Activated CD8-positive, alpha-beta memory T cell treated with anti-CD3 and anti-CD28 coated beads, Interleukin-2, amount 50 U/mL, for 24 hours (primary cell): ENCODE data around the gene LOXL1.

Source experiments
- DNase-seq: peaks from one replicate; pipeline ENCODE4 v3.0.0-alpha.2; 2020; ENCODE audit errors: extremely low read depth

The LOXL1 gene

DNA sequence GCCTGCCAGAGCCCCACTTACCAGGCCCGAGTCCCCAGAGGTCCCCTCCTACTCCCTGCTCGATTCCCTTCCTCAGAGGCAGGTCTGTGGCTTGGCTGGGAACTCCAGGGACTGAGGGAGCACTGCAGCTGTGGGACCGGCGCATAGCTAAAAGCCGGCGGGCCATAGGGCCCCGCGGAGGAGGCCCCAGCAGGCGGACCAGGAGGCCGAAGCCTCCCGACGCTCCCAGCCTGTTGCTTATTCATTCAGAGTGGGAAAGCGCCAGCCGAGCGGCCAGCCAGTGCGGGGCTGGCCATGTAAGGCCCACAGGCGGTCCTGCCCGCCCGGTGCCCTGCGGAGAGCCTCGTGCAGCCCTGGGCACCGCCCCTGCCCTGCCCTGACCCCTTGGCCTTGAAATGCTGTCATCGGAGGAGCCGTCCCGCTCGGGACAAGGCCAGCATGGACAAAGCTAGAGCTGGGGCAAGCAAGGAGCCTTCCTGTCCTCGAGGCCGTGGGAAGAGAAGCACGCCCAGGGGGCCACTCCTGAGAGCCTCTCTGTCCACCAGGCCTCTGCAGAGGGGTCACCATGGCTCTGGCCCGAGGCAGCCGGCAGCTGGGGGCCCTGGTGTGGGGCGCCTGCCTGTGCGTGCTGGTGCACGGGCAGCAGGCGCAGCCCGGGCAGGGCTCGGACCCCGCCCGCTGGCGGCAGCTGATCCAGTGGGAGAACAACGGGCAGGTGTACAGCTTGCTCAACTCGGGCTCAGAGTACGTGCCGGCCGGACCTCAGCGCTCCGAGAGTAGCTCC is at the start of gene LOXL1:
Gene LOXL1 (plus strand): TSS at position 244 of the 784 bp plus-strand sequence. CDS start 322 bp downstream, at position 566.
- DNase-seq = no peak

GRCh38 chr15:73879426-73879825 is 46.8 kb upstream of the LOXL1 start:
- no peak for DNase-seq

DNA sequence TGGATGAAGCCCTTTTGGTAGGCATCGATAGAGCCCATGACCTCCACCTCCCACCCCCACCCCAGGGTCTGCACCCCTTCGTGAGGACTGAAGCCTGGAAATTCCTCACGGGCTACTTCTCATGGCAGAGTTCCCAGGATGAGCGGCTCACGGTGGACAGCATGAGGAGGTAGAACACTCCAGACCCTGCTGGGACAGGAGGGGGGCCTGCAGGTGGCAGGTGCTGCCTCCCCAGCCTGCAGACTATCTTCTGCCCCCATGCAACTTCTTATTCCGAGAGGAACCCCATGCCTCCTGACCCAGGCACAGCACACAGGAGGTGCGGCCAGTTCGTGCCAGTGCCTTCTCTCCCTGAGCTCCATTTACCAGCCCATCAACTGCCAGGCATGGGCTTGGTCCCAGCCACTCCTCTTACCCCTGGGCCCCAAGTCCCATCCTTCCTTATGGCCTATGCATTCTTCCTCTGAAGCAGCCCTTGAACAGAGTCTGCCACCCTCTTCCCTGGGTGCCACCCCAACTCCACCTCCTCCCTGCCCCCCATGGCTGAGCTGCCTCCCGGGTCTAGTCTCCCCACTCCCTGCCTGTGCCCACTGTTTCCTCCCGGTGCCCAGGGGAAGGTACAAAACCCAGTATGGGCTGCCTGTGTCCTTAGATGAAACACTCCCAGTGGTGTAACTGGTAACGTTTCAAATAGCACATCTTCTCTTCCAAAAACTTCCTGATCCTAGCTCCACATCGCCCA is 44.5 kb upstream of the LOXL1 start:
- no peak for DNase-seq

DNA sequence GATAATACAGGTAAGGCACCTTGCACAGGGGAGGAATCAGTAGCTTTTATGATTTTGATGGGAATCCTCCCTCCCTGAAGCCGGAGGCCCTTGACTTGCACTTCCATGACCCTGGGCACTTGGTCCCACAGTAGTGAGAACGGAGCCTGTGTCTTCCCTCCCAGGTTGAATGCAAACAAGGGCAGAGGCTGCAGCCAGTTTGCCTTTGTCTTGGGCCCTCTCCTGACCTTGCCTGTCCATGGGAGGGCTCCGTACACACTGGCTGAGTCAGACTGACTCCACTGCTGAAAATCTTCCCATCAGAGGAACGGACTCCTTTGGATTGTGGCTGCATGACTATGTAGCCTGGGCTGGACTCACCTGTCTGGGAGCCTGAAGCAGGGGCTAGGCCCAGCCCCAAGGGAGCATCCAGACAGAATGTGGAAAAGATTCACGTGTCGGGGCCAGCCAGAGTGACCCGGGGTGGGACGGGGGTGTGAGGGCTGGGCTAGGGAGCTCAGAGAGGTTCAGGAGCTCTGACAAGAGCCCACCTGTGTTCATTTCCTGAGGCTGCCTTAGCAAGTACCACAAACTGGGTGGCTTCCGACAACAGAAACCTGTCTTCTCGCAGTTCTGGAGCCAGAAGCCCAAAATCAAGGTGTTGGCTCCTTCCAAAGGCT is 43.4 kb upstream of the LOXL1 start:
- DNase-seq = no peak

DNA sequence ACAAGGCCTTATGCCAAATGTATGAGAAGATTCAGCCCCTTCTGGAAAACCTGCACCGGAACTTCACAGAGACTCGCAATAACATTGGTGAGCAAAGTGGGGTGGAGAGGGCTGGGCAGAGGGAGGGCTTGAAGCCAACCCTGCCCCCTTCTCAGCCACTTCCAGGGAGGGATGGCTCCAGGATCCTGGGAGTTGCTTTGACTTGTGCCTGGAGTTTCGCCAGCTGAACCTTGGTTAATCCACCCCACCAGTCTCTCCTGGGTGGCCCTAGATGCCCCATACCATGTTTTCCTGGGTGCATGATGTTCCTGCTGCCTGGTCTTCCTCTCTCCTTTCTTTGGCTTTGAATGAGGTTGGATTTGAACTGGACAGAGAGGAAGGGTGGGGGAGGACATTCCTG is 42.1 kb upstream of the LOXL1 start:
- no peak for DNase-seq

DNA sequence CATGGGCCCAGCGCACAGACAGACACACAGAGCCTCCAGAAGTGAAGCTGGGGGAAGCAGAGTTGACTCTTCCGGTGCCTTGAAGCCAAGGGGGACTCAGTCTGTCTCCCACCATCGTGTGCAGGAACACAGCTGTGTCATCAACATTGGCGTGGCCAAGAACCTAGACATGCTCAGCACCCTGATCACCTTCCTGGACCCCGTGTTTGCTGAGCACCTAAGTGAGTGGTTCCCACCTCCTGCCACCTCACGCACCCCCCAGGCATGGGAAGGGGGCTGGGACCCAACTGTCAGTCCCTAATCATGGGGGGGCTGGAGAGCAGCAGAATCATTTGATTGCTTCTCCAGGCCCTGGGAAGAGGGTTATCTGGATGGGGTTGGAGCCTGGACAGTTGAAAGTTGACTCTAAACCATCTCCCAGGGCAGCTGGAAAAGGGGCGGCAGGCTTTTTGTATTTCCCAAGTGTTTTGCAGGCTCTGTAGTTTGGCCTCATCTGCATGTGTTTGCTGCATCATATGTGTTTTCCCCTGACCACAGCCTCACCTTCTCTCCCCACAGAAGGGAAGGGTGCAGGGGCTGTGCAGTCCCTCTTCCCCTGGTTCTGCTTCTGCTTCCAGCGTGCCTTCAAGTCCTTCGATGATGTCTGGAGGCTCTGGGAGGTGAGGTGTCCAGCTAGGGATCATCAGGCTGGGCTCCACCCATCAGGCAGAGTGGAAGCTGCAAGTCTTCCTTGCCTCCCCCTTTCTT is 40.1 kb upstream of the LOXL1 start:
- no peak for DNase-seq

GRCh38 chr15:73886717-73887345 is 39.4 kb upstream of the LOXL1 start:
- DNase-seq = no peak

DNA sequence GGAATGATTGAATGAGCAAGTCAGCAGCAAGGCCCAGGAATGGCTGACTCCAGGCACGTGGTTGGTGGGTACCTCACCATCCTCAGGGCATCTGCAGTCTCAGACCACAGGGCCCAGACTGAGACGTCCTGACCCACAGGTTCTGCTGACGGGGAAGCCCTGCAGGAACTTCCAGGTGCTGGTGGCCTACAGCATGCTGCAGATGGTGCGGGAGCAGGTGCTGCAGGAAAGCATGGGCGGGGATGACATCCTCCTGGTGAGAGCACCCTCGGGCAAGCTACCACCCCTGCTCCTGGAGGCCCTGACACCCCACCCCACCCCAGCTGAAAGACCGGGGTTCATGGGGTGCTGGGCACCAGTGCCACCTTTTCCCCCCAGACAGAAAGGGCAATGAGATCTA is 38.8 kb upstream of the LOXL1 start:
- no peak for DNase-seq

DNA sequence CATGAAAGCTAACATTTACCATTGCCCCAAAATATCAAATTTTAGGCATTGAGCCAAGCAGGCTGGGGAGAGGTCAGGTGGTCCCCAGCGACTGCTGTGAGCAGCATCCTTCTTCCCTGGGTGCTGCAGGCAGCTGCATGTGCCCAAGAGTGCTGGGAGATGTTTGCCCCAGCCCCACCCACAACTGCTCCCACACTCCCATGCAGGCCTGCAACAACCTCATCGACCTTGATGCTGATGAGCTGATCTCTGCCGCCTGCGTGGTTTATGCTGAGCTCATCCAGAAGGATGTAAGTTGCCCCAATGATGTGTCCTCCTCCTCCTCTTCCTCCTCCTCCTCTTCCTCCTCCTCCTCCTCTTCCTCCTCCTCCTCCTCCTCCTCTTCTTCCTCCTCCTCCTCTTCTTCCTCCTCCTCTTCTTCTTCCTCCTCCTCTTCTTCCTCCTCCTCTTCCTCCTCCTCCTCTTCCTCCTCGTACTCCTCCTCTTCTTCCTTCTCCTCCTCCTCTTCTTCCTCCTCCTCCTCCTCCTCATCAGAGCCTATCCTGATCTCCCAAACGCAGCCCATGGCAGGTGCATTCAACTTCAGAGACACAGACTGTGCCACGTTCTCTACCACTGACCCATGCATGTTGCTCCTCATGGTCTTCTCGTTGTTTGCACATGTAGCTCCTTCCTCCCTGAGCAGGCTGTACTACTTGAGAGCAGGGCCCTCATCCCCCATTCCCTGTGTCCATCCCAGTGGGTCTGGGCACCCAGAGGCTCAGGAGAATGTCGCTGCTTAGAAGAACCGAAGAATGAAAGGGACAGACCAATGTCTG is 37.8 kb upstream of the LOXL1 start:
- no peak for DNase-seq

GRCh38 chr15:73889053-73889761 is 37.1 kb upstream of the LOXL1 start:
- no peak for DNase-seq

- DNase-seq = no peak
Measured at GRCh38 chr15:73889762-73890124, 36.5 kb upstream of the LOXL1 start.

DNA sequence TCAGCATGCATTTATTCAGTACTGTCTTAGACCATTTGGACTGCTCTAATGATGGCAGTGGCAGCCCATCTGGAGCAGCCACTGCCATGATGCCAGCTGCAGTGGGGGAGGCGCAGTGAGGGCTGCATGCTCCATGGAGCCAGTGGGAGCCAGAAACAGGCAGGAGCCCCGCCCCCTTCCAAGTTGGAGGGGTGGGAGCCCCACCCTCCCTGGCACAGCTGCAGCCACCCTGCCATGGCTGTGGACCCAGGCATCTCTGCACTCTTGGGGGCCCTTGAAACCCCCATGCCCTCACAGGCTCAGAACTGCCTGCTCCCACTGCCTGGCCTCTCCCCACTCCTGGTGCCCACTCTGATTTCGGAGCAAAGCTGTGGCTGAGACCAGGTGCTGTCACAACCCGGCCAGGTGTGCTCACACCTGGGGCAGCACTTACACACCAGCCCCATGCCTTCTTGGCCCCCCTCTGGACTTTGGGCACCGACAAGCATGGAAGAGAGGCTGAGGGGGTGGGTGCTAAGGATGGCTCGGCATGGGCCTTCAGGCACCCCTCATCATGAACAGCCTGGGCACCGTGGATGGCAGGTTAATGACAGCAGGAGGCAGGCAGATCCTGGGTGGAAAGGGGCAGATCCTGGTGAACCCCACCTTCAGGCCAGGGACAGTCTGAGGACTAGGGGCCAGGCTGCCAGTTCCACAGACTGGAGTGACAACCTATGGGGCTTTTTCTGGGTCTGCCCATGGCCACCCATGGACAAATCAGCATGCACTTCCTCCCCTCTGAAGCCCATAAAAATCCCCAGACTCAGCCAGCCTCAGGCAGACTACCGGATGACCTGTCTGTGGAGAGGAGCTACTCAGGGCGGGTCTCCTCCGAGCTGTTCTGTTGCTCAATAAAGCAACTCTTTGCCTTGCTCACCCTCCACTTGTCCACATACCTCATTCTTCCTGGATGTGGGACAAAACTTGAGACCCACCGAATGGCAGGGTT is 34.6 kb upstream of the LOXL1 start:
- DNase-seq = no peak

DNA sequence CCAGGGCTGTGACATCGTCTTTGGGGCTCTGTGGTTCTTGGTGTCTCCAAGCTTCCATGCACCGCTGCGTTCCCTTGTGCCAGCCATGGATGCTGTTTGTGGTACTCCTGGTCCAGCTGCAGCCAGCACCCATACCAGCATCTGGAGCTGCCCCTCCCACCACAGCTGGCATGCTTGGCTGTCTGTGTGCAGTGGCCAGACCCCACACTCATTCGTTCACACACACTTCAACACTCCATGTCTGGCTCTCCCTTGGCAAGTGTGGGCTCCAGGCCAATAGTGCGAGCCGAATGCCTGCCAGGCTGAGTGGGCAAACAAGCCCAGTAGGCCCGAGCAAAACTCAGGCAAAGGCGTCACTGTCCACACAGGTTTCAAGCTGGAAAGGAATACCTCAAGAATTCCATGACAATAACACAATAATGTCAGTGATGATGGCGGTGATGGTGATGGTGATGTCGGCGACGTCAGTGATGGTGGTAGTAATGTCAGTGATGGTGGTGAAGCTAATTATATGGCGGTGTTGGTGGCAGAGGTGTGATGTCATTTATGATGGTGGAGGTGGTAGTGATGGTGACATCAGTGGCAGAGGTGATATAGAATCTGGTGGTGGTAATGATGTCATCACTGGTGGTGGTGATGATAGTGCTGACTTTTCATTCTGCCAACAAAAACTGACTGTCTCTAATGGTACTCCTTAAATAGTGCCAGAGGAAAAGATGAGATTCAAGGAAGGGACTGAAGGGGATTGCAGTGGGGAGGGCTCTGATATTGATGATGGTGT is 33.6 kb upstream of the LOXL1 start:
- DNase-seq = no peak

DNA sequence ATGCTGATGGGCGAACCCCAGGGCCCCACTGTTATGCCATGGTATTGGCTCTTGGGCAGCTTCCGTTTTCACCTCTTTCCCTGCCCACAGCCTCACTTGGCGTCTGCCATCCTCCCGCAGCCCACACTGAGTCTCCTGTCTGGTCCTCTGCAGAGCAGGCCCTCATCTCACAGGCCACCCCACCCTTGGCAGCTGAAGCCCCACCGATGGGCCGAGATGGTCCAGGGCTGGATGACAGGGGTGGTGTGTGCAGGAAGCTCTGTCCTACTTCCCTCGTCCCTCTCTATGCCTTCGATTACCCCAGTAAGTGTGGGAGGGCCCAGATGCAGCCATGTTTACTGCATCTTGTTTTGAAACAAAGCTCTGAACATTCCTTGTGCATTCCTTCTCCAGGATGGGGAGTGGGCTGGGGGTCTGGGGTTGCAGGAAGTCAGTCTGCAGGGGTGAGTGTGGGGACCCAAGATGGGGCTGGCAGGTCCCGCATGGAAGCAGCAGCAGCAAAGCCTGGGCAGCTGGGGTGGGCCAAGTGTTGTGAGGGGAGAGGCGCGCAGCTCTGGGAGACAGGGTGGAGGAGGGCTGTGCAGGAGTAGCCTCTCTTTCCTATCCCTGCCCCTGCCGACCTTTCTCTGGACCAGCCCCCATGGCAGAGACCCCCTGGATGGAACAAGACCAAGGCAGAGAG is 32.0 kb upstream of the LOXL1 start:
- DNase-seq = no peak

DNA sequence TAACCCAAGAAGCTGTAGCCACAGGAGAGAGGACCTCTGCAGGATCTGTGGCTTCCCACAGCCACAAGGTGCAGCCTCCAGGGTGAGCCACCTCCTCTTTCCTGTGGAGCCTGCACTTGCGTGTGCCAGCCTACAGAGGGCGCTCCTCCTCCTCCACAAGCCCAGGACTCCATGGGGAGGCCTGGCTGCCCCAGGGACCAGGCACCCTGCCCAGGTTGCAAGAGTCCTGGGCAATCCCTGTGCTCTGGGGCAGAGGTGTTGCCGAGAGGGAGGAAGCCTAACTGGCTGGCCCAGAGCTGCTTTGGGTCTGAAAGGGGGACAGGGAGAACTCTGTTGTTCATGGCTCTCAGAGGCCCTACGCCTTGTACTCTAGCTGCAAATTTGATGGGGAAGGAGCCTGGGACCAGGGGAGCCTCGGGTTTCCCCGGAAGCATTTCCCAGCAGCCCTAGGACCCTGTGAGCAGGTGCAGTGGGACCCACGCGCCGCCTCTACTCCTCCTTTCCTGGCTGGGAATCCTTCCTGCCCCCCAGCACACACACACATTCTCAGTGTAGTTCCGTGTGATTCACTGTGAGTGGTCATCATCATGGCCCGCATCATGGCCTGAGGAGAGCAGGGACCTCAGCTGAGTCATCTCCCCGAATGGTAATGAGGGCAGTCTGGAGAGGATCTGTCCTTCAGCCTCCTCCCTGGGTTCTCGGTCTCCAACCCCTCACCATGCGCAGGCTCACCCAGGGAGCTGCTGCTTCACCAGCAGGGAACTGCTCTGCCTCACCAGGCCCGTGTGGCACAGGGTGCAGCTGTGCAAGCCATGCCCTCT is 28.6 kb upstream of the LOXL1 start:
- DNase-seq = no peak
